HCT116 (cell line): ENCODE results near the gene MANBA. TPM values are rescaled to one million over a fixed set of nuclear protein-coding genes. Genes with fewer than 3 reads are reported as not detected.

Experiments
- ATAC-seq: fragments of 200-7000 bp; cut with Tn5 transposase; 2 replicates; pipeline ENCODE4 v1.9.1; 2020; ENCODE audit warnings: mild to moderate bottlenecking, moderate library complexity
- BruUV-seq: library from RNA; stranded (reverse); fragments of 400-500 nt; replicated peaks from 2 replicates; lab custom pipeline; 2021; lab: Mats Ljungman, UMichigan
- CTCF ChIA-PET: fragments of 300-600 bp; sonication (Branson Sonifier 250); formaldehyde crosslinking; loops from one replicate; lab custom pipeline; 2021; ENCODE audit warnings: antibody characterized with exemption; lab: Charles Lee
- POLR2A ChIA-PET: fragments of 300-600, 350-600 bp; sonication (Branson Sonifier 250); formaldehyde crosslinking; loops from one replicate; lab custom pipeline; 2021; ENCODE audit warnings: antibody characterized with exemption; lab: Charles Lee
- RAD21 ChIA-PET, 2 experiments: fragments of 300-600 bp; sonication (Branson Sonifier 250); formaldehyde crosslinking; loops; one replicate each; lab custom pipeline; 2023; ENCODE audit warnings: low total read pairs in 2 of 2; ENCODE audit not compliant: uncharacterized antibody in 2 of 2, unreplicated experiment in 2 of 2, low non-redundant PET in 1 of 2; lab: Charles Lee
- DNase-seq: peaks from one replicate; pipeline ENCODE4 v3.0.0-alpha.2; 2010; ENCODE audit warnings: low read depth, low spot score
- H2AFZ ChIP-seq: fragments of 200-600 bp; shearing (Covaris generic), sonication (generic); 2 replicates; pipeline ENCODE4 v1.6.1; 2017; ENCODE audit warnings: low read depth, mixed run types, mixed read lengths, antibody characterized with exemption, low read length; ENCODE audit not compliant: poor library complexity, severe bottlenecking
- H3K27ac ChIP-seq: 2 replicates; pipeline ENCODE4 v1.5.1; 2012; ENCODE audit warnings: low read depth, low read length
- H3K27me3 ChIP-seq: fragments of 200-600 bp; sonication (generic); 2 replicates; pipeline ENCODE4 v1.6.1; 2016; ENCODE audit warnings: mixed run types, low read length, mixed read lengths; ENCODE audit not compliant: insufficient read depth
- H3K36me3 ChIP-seq, 2 experiments: fragments of 200-500 bp in 1 of 2; fragments of 200-600 bp in 1 of 2; sonication (Bioruptor generic) in 1 of 2; sonication (generic) in 1 of 2; 2 replicates each; pipeline versions ENCODE4 v1.5.1 to v1.6.1; 2014 to 2016; ENCODE audit warnings: low read length in 2 of 2, inconsistent platforms in 1 of 2, mixed read lengths in 1 of 2, mixed run types in 1 of 2; ENCODE audit not compliant: insufficient read depth in 2 of 2, control insufficient read depth in 1 of 2
- H3K4me1 ChIP-seq, 2 experiments: fragments of 200-600 bp in 1 of 2; sonication (generic) in 1 of 2; 2 replicates each; pipeline versions ENCODE4 v1.5.1 to v1.6.1; 2012 to 2017; ENCODE audit warnings: low read length in 2 of 2, inconsistent platforms in 1 of 2, mild to moderate bottlenecking in 1 of 2, mixed read lengths in 1 of 2, mixed run types in 1 of 2, moderate library complexity in 1 of 2; ENCODE audit not compliant: insufficient read depth in 2 of 2, control insufficient read depth in 1 of 2
- H3K4me2 ChIP-seq: fragments of 200-600 bp; sonication (generic); 2 replicates; pipeline ENCODE4 v1.6.1; 2017; ENCODE audit warnings: mixed run types, low read length, mixed read lengths
- H3K4me3 ChIP-seq, 2 experiments: fragments of 200-600 bp in 1 of 2; sonication (generic) in 1 of 2; replicated peaks in 1 of 2; 2 replicates each; pipeline ENCODE4 v1.5.1; 2011 to 2016; ENCODE audit warnings: low read length in 2 of 2, control low read depth in 1 of 2, low read depth in 1 of 2, mild to moderate bottlenecking in 1 of 2, mixed read lengths in 1 of 2, mixed run types in 1 of 2
- H3K79me2 ChIP-seq: fragments of 200-600 bp; sonication (generic); 2 replicates; pipeline ENCODE4 v1.6.1; 2017; ENCODE audit warnings: mild to moderate bottlenecking, mixed run types, low read length, moderate library complexity, mixed read lengths; ENCODE audit not compliant: insufficient read depth
- H3K9ac ChIP-seq: fragments of 200-600 bp; sonication (generic); 2 replicates; pipeline ENCODE4 v1.6.1; 2016; ENCODE audit warnings: low read length, mixed read lengths
- H3K9me2 ChIP-seq: fragments of 200-600 bp; sonication (generic), shearing (Covaris generic); 2 replicates; pipeline ENCODE4 v1.6.1; 2017; ENCODE audit warnings: mixed run types, mild to moderate bottlenecking, moderate library complexity; ENCODE audit not compliant: insufficient read depth
- H3K9me3 ChIP-seq, 2 experiments: fragments of 200-500 bp in 1 of 2; fragments of 200-600 bp in 1 of 2; sonication (Bioruptor generic) in 1 of 2; sonication (generic) in 1 of 2; 2 replicates each; pipeline ENCODE4 v1.6.1; 2014 to 2017; ENCODE audit warnings: low read length in 2 of 2, mixed read lengths in 2 of 2, inconsistent platforms in 1 of 2, low read depth in 1 of 2, mild to moderate bottlenecking in 1 of 2, mixed run types in 1 of 2, moderate library complexity in 1 of 2; ENCODE audit not compliant: control insufficient read depth in 1 of 2, insufficient read depth in 1 of 2
- H4K20me1 ChIP-seq: fragments of 200-600 bp; sonication (generic), shearing (Covaris generic); 2 replicates; pipeline ENCODE4 v1.6.1; 2017; ENCODE audit warnings: mixed run types, mild to moderate bottlenecking, moderate library complexity; ENCODE audit not compliant: insufficient read depth
- CEBPB ChIP-seq: IDR thresholded peaks from 2 replicates; pipeline ENCODE4 v1.6.1; 2012; ENCODE audit warnings: low read depth
- CTCF ChIP-seq, 3 experiments: fragments of 200-600 bp in 1 of 3; sonication (generic) in 1 of 3; IDR thresholded peaks in 2 of 3; conservative IDR thresholded peaks in 1 of 3; 2 replicates each; pipeline ENCODE4 v1.5.1; 2012 to 2017; ENCODE audit warnings: low read depth in 2 of 3, low read length in 2 of 3, antibody characterized with exemption in 1 of 3, borderline replicate concordance in 1 of 3, control low read depth in 1 of 3, mild to moderate bottlenecking in 1 of 3, mixed read lengths in 1 of 3, mixed run types in 1 of 3, moderate library complexity in 1 of 3; ENCODE audit not compliant: insufficient read depth in 1 of 3
- EGR1 ChIP-seq: IDR thresholded peaks from 2 replicates; pipeline ENCODE4 v1.6.1; 2012; ENCODE audit warnings: low read depth
- ELF1 ChIP-seq: IDR thresholded peaks from 2 replicates; pipeline ENCODE4 v1.6.1; 2012; ENCODE audit warnings: low read depth, borderline replicate concordance
- EZH2 ChIP-seq: fragments of 200-600 bp; sonication (generic); IDR thresholded peaks from 2 replicates; pipeline ENCODE4 v1.6.1; 2017; ENCODE audit warnings: antibody characterized with exemption, mixed run types
- FOSL1 ChIP-seq: IDR thresholded peaks from 2 replicates; pipeline ENCODE4 v1.6.1; 2012; ENCODE audit warnings: low read depth
- JUND ChIP-seq: IDR thresholded peaks from 2 replicates; pipeline ENCODE4 v1.6.1; 2012
- MAX ChIP-seq: IDR thresholded peaks from 2 replicates; pipeline ENCODE4 v1.6.1; 2012
- RAD21 ChIP-seq: IDR thresholded peaks from 2 replicates; pipeline ENCODE4 v1.6.1; 2012; ENCODE audit warnings: low read depth, mild to moderate bottlenecking
- REST ChIP-seq: IDR thresholded peaks from 2 replicates; pipeline ENCODE4 v1.6.1; 2012; ENCODE audit warnings: low read depth
- SIN3A ChIP-seq: IDR thresholded peaks from 2 replicates; pipeline ENCODE4 v1.6.1; 2012; ENCODE audit warnings: low read depth
- SP1 ChIP-seq: IDR thresholded peaks from 2 replicates; pipeline ENCODE4 v1.6.1; 2012; ENCODE audit warnings: low read depth
- TCF7L2 ChIP-seq: IDR thresholded peaks from 2 replicates; pipeline ENCODE4 v1.7.0; 2011; ENCODE audit warnings: borderline replicate concordance, inconsistent platforms; ENCODE audit not compliant: insufficient read depth, insufficient read length; ENCODE audit errors: extremely low read depth
- YY1 ChIP-seq: IDR thresholded peaks from 2 replicates; pipeline ENCODE4 v1.6.1; 2011; ENCODE audit warnings: low read length, low read depth, moderate library complexity, mild to moderate bottlenecking; ENCODE audit not compliant: insufficient replicate concordance; ENCODE audit errors: extremely low read depth
- ZBTB33 ChIP-seq: IDR thresholded peaks from 2 replicates; pipeline ENCODE4 v1.6.1; 2011; ENCODE audit warnings: mild to moderate bottlenecking, low read length, moderate library complexity; ENCODE audit not compliant: insufficient replicate concordance; ENCODE audit errors: extremely low read depth
- intact Hi-C: fragments of 100-400 bp; cut with micrococcal nuclease; formaldehyde crosslinking; loops from 2 replicates; pipeline ENCODE4 v1.10.0; 2022
- total RNA-seq: library from RNA; stranded (reverse); gene quantifications from one replicate; pipeline ENCODE4 v1.2.1, GENCODE V29; 2021; ENCODE audit not compliant: unreplicated experiment

The MANBA gene
- total RNA-seq, 1 experiment from 2014 or later = 21.3 TPM

GRCh38 chr4:102809691-102810090 lies 48.9 kb upstream of the MANBA start:
- no peak for DNase-seq
- TF ChIP-seq ZBTB33 (no peak), EGR1 (no peak), CTCF (IDR thresholded peaks at IDR 0.05 in 2 of 3, conservative IDR thresholded peaks at IDR 0.05 in 1 of 3; ENCODE audit: borderline replicate concordance in 1 of 3, insufficient read depth in 1 of 3, low read depth in 2 of 3, low read length in 2 of 3) (no peak), CEBPB (no peak), YY1 (no peak), TCF7L2 (no peak), REST (no peak), FOSL1 (no peak), SP1 (no peak), JUND (no peak), EZH2 (no peak), RAD21 (no peak), ELF1 (no peak), SIN3A (no peak), MAX (no peak)
- intact Hi-C loops = no loop called here
- RAD21 ChIA-PET = no interaction called here
- peaks cover 71% of the 10 kb centered on the region for H4K20me1 ChIP-seq
- H3K4me2 ChIP-seq = no peak overlapping the region
- no peak overlapping the region for H3K9ac ChIP-seq
- peaks cover 100% of the 10 kb centered on the region for H3K79me2 ChIP-seq
- H3K36me3 ChIP-seq = peaks cover 15 to 42% of the 10 kb centered on the region in 2 experiments; a peak in 3 of 4 replicates
- no peak for ATAC-seq
- H3K9me3 ChIP-seq = no peaks in the 10 kb centered on the region
- POLR2A ChIA-PET = interaction anchor here (0.7 kb wide), 1 partner anchor 201 kb away, joined by 3 read pairs; no protein-coding TSS in a partner anchor
- BruUV-seq = no TSS peak
- H3K27ac ChIP-seq = no peak overlapping the region
- no peak overlapping the region for H3K4me3 ChIP-seq
- no peak overlapping the region for H2AFZ ChIP-seq
- no peaks in the 10 kb centered on the region for H3K4me1 ChIP-seq
- CTCF ChIA-PET = no interaction called here
- H3K9me2 ChIP-seq = no peaks in the 10 kb centered on the region
- no peaks in the 10 kb centered on the region for H3K27me3 ChIP-seq
